Right atrium auricular region (tissue), 2 donors: ENCODE data around the gene MAMDC4. TPM values are rescaled to one million over a fixed set of nuclear protein-coding genes. Genes with fewer than 3 reads are reported as not detected.
"Not testable (repeated sequence)": the region's sequence is repeated elsewhere in the genome, so short reads cannot be mapped to it uniquely, and the experiment has no call there.

Experiments
- DNase-seq: peaks from one replicate; pipeline ENCODE4 v3.0.0-alpha.2; 2019; ENCODE audit warnings: low spot score
- H3K27ac ChIP-seq, 2 donors: fragments of 200-600 bp; sonication (generic); 1 replicate in 1 of 2; 2 replicates in 1 of 2; pipeline ENCODE4 v1.5.1; 2016 to 2019
- H3K27me3 ChIP-seq, 2 donors: fragments of 200-600 bp; sonication (generic); one replicate each; pipeline versions ENCODE4 v1.5.1 to v1.6.0; 2017 to 2019
- H3K36me3 ChIP-seq: fragments of 200-600 bp; sonication (generic); one replicate; pipeline ENCODE4 v1.5.1; 2016
- H3K4me1 ChIP-seq, 2 donors: fragments of 200-600 bp; sonication (generic); one replicate each; pipeline versions ENCODE4 v1.5.1 to v1.6.0; 2017 to 2019
- H3K4me3 ChIP-seq, 2 donors: fragments of 200-600 bp; sonication (generic); 1 replicate in 1 of 2; 2 replicates in 1 of 2; pipeline ENCODE4 v1.5.1; 2017 to 2019; ENCODE audit warnings: mild to moderate bottlenecking in 1 of 2, moderate library complexity in 1 of 2
- H3K9me3 ChIP-seq, 2 donors: fragments of 200-600 bp; sonication (generic); one replicate each; pipeline ENCODE4 v1.5.1; 2019
- CTCF ChIP-seq, 2 donors: fragments of 200-600 bp; sonication (generic); IDR thresholded peaks; one replicate each; pipeline ENCODE4 v1.5.1; 2019; ENCODE audit warnings: antibody characterized with exemption in 2 of 2
- total RNA-seq, 2 donors: library from RNA; depleted of rRNA; stranded (reverse); fragments of >200 nt; gene quantifications; one replicate each; pipeline ENCODE4 v1.1.0, GENCODE V29; 2016

Gene MAMDC4
- total RNA-seq: 1 to 10 TPM; 1.7 to 2.0 TPM

GRCh38 chr9:136851941-136852663 is at the start of gene MAMDC4:
Gene MAMDC4, plus strand, starts transcription at chr9:136852346. Its CDS starts 71 bp downstream, at chr9:136852417.
- Histone ChIP-seq H3K9me3 (no peaks in the 10 kb centered on the region), H3K4me3 (no peak within 1 kb of the TSS), H3K27me3 (no peaks in the 10 kb centered on the region), H3K27ac (peak within 1 kb of the TSS in 1 of 2 donors; percentile 7), H3K4me1 (peaks cover 0 to 36% of the 10 kb centered on the region in 2 donors), H3K36me3 (peaks cover 18% of the 10 kb centered on the region)
- DNase-seq: no peak
- no peak for TF ChIP-seq CTCF (IDR thresholded peaks at IDR 0.05)

DNA sequence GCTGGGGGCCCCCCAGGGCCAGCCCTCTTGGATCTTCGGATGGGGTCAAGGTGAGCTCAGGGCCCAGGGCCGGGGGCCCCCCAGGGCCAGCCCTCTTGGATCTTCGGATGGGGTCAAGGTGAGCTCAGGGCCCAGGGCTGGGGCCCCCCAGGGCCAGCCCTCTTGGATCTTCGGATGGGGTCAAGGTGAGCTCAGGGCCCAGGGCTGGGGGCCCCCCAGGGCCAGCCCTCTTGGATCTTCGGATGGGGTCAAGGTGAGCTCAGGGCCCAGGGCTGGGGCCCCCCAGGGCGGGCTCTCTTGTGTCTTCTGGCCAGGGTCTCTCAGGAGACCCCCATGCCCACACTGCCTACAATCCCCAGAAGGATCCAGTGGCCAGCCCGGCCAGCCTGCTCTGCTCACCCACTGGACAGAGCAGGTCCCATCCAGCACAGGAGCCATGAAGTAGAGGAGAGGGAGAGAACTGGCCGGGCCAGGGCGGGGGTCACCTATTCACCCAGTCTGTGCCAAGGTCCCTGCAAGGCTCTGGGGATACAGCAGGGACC is 49.1 kb upstream of the MAMDC4 start:
- H3K4me1 ChIP-seq: peaks cover 0 to 44% of the 10 kb centered on the region in 2 donors
- H3K4me3 ChIP-seq, H3K27me3 ChIP-seq, H3K36me3 ChIP-seq, H3K9me3 ChIP-seq, DNase-seq, H3K27ac ChIP-seq: not testable (repeated sequence)

GRCh38 chr9:136803551-136804508 is 48.3 kb upstream of the MAMDC4 start:
- Histone ChIP-seq H3K27ac (no peak overlapping the region), H3K4me3 (no peak overlapping the region), H3K4me1 (peaks cover 0 to 47% of the 10 kb centered on the region in 2 donors), H3K9me3 (no peaks in the 10 kb centered on the region), H3K27me3 (peaks cover 0 to 7% of the 10 kb centered on the region in 2 donors), H3K36me3 (no peaks in the 10 kb centered on the region)
- no peak for DNase-seq
- TF ChIP-seq CTCF (IDR thresholded peaks at IDR 0.05): no peak

DNA sequence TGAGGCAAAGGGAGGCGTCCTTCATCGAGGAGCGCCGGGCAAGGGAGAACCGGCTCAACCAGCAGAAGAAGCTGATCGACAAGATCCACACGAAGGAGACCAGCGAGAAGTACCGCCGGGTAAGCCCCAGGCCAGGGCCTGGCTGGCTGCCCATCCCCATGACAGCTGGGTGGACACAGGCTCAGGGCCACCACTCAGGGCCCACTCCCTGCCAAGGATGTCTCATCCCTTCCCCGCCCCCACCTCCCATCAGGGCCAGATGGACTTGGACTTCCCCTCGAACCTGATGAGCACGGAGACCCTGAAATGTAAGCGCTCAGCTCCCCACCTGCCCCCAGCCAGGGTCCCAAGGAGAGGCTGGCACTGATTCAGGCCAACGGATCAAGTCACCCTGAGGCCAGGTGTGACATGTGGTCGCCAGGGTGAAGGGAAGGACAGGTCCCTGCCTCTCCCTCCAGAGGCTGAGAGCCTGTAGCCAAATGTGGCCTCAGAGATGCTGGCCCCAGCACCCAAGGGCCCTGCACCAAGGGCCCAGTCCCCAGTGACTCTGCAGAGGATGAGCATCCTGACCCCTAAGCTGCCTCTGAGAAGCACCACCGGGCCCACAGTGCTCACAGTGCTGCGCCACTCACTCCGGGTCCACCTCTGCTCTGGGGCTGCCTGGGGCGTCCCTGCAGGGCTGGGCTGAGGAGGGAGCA is 47.5 kb upstream of the MAMDC4 start:
- DNase-seq: no peak
- no peaks in the 10 kb centered on the region for H3K36me3 ChIP-seq
- no peak overlapping the region for H3K27ac ChIP-seq
- TF ChIP-seq CTCF (IDR thresholded peaks at IDR 0.05): no peak
- peaks cover 0 to 2% of the 10 kb centered on the region in 2 donors for H3K27me3 ChIP-seq
- peaks cover 0 to 47% of the 10 kb centered on the region in 2 donors for H3K4me1 ChIP-seq
- no peaks in the 10 kb centered on the region for H3K9me3 ChIP-seq
- no peak overlapping the region for H3K4me3 ChIP-seq

DNA sequence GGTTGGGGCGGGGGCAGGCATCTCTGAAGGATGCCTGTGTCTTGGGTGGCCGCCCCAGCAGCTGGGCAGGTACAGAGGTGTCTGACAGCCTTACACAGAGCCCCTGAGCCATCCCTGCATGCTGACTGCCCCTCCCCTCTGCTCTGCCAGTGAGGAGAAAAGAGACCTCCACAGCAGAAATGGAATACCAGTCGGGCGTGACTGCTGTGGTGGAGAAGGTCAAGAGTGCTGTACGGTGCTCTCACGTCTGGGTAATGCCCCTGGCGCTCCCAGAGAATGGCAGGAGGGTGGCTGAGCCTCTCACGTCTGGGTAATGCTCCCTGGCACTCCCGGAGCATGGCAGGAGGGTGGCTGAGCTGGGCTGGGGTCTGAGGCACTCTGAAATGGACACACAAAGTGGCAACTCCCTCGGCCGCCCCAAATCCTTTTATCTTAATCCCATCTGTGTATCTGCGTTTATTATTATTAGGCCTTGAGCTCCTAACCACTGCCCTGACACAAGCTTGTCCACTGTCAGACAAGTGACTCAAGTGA is 46.9 kb upstream of the MAMDC4 start:
- Histone ChIP-seq H3K27me3 (no peaks in the 10 kb centered on the region), H3K4me3 (no peak overlapping the region), H3K4me1 (peaks cover 0 to 47% of the 10 kb centered on the region in 2 donors), H3K36me3 (peaks cover 4% of the 10 kb centered on the region), H3K27ac (no peak overlapping the region), H3K9me3 (no peaks in the 10 kb centered on the region)
- DNase-seq: no peak
- TF ChIP-seq CTCF (IDR thresholded peaks at IDR 0.05): no peak
